HepG2 (cell line): ENCODE measurements around the gene NPBWR2. TPM values are rescaled to one million over a fixed set of nuclear protein-coding genes. Genes with fewer than 3 reads are reported as not detected.

ENCODE experiments used
- E2F2 ChIP-seq: sonication (generic); formaldehyde crosslinking; IDR thresholded peaks from 2 replicates; pipeline ENCODE4 v1.4.0; 2020; ENCODE audit warnings: missing genetic modification reagents, borderline replicate concordance
- NCOA2 ChIP-seq: sonication (generic); formaldehyde crosslinking; IDR thresholded peaks from 2 replicates; pipeline ENCODE4 v1.8.0; 2022; ENCODE audit warnings: inconsistent platforms
- PAX8 ChIP-seq: sonication (generic); formaldehyde crosslinking; IDR thresholded peaks from 2 replicates; pipeline ENCODE4 v1.8.0; 2022; ENCODE audit warnings: mild to moderate bottlenecking, missing genetic modification reagents, borderline replicate concordance
- RXRB ChIP-seq: IDR thresholded peaks from 2 replicates; pipeline ENCODE4 v1.6.1; 2016; ENCODE audit warnings: borderline replicate concordance, missing genetic modification reagents, missing compliant biosample characterization
- ZBTB14 ChIP-seq: sonication (generic); formaldehyde crosslinking; IDR thresholded peaks from 2 replicates; pipeline ENCODE4 v1.4.0; 2020; ENCODE audit warnings: missing genetic modification reagents
- ZFP37 ChIP-seq: sonication (generic); formaldehyde crosslinking; IDR thresholded peaks from 2 replicates; pipeline ENCODE4 v1.4.0; 2020; ENCODE audit warnings: missing genetic modification reagents, borderline replicate concordance
- ZMYM3 ChIP-seq: sonication (generic); formaldehyde crosslinking; IDR thresholded peaks from 2 replicates; pipeline ENCODE4 v1.5.1; 2020; ENCODE audit warnings: mild to moderate bottlenecking, missing genetic modification reagents
- ZNF446 ChIP-seq: sonication (generic); formaldehyde crosslinking; IDR thresholded peaks from 2 replicates; pipeline ENCODE4 v1.5.0; 2020; ENCODE audit warnings: mild to moderate bottlenecking, missing genetic modification reagents
- ZNF496 ChIP-seq: sonication (generic); formaldehyde crosslinking; IDR thresholded peaks from 2 replicates; pipeline ENCODE4 v1.8.1; 2023; ENCODE audit warnings: mild to moderate bottlenecking, moderate library complexity, missing genetic modification reagents; ENCODE audit not compliant: insufficient replicate concordance
- ZNF550 ChIP-seq: sonication (generic); formaldehyde crosslinking; IDR thresholded peaks from 2 replicates; pipeline ENCODE4 v1.4.0; 2020; ENCODE audit warnings: mild to moderate bottlenecking, missing genetic modification reagents, borderline replicate concordance
- ZNF556 ChIP-seq: sonication (generic); formaldehyde crosslinking; IDR thresholded peaks from 2 replicates; pipeline ENCODE4 v1.4.0; 2020; ENCODE audit warnings: mild to moderate bottlenecking, missing genetic modification reagents, borderline replicate concordance
- ZNF609 ChIP-seq: sonication (generic); formaldehyde crosslinking; IDR thresholded peaks from 2 replicates; pipeline ENCODE4 v1.4.0; 2020; ENCODE audit warnings: mild to moderate bottlenecking, missing genetic modification reagents, borderline replicate concordance
- ZNF770 ChIP-seq: sonication (generic); formaldehyde crosslinking; IDR thresholded peaks from 2 replicates; pipeline ENCODE4 v1.5.0; 2020; ENCODE audit warnings: mild to moderate bottlenecking, missing genetic modification reagents
- ZNF781 ChIP-seq: sonication (generic); formaldehyde crosslinking; IDR thresholded peaks from 2 replicates; pipeline ENCODE4 v1.5.1; 2020; ENCODE audit warnings: borderline replicate concordance, mild to moderate bottlenecking, missing genetic modification reagents; ENCODE audit errors: not compliant biosample characterization
- ZNF782 ChIP-seq: sonication (generic); formaldehyde crosslinking; IDR thresholded peaks from 2 replicates; pipeline ENCODE4 v1.4.0; 2020; ENCODE audit warnings: missing genetic modification reagents, mild to moderate bottlenecking, borderline replicate concordance
- polyA plus RNA-seq, 8 experiments: library from polyadenylated mRNA; depleted of rRNA in 3 of 8; stranded (reverse) in 7 of 8; unstranded in 1 of 8; fragments of >200 nt; fragmentation: Illumina TruSeq in 4 of 8; extraction: Trizol in 4 of 8; gene quantifications; 2 replicates each; pipeline versions ENCODE4 v1.2.1 to v1.2.3, GENCODE V29; 2011 to 2016; ENCODE audit warnings: low read depth in 4 of 8, missing spikeins in 1 of 8, mixed read lengths in 1 of 8; ENCODE audit not compliant: insufficient read depth in 1 of 8
- total RNA-seq, 5 experiments: library from RNA; depleted of rRNA; stranded (reverse); fragments of >200 nt; fragmentation: Illumina TruSeq; extraction: Trizol; gene quantifications; 2 replicates each; pipeline ENCODE4 v1.2.3, GENCODE V29; 2016; ENCODE audit warnings: low read depth in 1 of 5
- TF ChIP-seq, protein P1 (sequence below): fragments of 450-650 bp; IDR thresholded peaks from 2 replicates; pipeline ENCODE4 v1.6.1; 2016

NPBWR2 gene
- total and polyA plus RNA-seq, 2 of the 13 experiments (the other 11 are each of a cell fraction or from before 2014, with no cell fraction given), result not detected

GRCh38 chr20:64057628-64058498 lies 49.5 kb downstream of the NPBWR2 start (continued):
- 0 out of 2 replicates have a peak, but pooled peaks have one; percentile 15 for TF ChIP-seq ZNF609 (CRISPR knock-in tag)
- TF ChIP-seq ZBTB14, result 0 out of 2 replicates have a peak, but pooled peaks have one; percentile 39
- TF ChIP-seq ZFP37 (CRISPR knock-in tag), result peak; percentile 66; the same call in 1 of the 2 replicates
- no peak for TF ChIP-seq ZMYM3 (CRISPR knock-in tag)
- peak; percentile 63; the same call in 1 of the 2 replicates for TF ChIP-seq RXRB (CRISPR knock-in tag)
- TF ChIP-seq, protein P1, sequence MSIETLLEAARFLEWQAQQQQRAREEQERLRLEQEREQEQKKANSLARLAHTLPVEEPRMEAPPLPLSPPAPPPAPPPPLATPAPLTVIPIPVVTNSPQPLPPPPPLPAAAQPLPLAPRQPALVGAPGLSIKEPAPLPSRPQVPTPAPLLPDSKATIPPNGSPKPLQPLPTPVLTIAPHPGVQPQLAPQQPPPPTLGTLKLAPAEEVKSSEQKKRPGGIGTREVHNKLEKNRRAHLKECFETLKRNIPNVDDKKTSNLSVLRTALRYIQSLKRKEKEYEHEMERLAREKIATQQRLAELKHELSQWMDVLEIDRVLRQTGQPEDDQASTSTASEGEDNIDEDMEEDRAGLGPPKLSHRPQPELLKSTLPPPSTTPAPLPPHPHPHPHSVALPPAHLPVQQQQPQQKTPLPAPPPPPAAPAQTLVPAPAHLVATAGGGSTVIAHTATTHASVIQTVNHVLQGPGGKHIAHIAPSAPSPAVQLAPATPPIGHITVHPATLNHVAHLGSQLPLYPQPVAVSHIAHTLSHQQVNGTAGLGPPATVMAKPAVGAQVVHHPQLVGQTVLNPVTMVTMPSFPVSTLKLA, result peak; percentile 89
- TF ChIP-seq E2F2 (CRISPR knock-in tag), result 0 out of 2 replicates have a peak, but pooled peaks have one; percentile 86
- no peak for TF ChIP-seq ZNF496 (CRISPR knock-in tag)
- no peak for TF ChIP-seq PAX8 (CRISPR knock-in tag)
- TF ChIP-seq ZNF556 (CRISPR knock-in tag), result peak; percentile 72; the same call in 1 of the 2 replicates
- TF ChIP-seq ZNF782, result peak; percentile 96
- TF ChIP-seq ZNF770 (CRISPR knock-in tag), result no peak; the same call in 1 of the 2 replicates
- no peak for TF ChIP-seq ZNF781 (CRISPR knock-in tag)
- TF ChIP-seq NCOA2 (CRISPR knock-in tag), result no peak; the same call in 1 of the 2 replicates
- peak; percentile 69; the same call in 1 of the 2 replicates for TF ChIP-seq ZNF446 (CRISPR knock-in tag)
- TF ChIP-seq ZNF550 (CRISPR knock-in tag), result no peak
